GM23248 (cell line): ENCODE data around the gene ANO2.

Source experiments
- EZH2 ChIP-seq: fragments of 200-600 bp; sonication (generic); IDR thresholded peaks from 2 replicates; pipeline ENCODE4 v1.6.1; 2018; ENCODE audit warnings: antibody characterized with exemption, mild to moderate bottlenecking; ENCODE audit not compliant: insufficient read depth, poor library complexity, severe bottlenecking
- EZH2phosphoT487 ChIP-seq: fragments of 200-600 bp; sonication (generic); IDR thresholded peaks from 2 replicates; pipeline ENCODE4 v1.6.1; 2018; ENCODE audit warnings: antibody characterized with exemption, moderate library complexity, mild to moderate bottlenecking, low read depth; ENCODE audit not compliant: insufficient read depth

DNA sequence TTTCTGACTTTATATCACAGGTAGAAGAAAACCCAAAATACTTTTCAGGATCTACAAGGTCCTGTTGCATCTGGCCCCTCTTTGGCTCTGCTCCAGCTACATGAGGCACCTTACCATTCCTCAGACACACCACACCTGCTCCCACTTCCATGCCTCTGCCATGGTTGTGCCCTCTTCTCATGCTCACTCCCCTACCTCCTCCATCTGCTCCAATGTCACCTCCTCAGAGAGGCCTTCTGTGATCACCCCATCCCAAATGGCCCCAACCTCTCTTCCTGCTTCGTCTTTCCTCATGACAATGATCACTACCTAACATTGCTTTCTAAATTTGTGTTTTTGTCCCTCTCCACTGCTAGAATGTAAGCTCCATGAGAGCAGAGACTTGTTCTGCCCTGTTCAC, 174.3 kb downstream of the ANO2 start:
- TF ChIP-seq EZH2phosphoT487 (no peak), EZH2 (no peak)
